GM23338 (cell line): ENCODE data around the gene HYAL4.

ENCODE experiments used
- CREB1 ChIP-seq: fragments of 250-450 bp; sonication (Bioruptor Pico); IDR thresholded peaks from 2 replicates; pipeline ENCODE4 v1.5.0; 2020; ENCODE audit warnings: low read depth, mild to moderate bottlenecking, moderate library complexity
- CTCF ChIP-seq, 2 experiments: fragments of 200-600 bp in 1 of 2; sonication (generic) in 1 of 2; conservative IDR thresholded peaks; 2 replicates each; pipeline versions ENCODE4 v1.5.1 to v1.6.1; 2016 to 2017; ENCODE audit warnings: antibody characterized with exemption in 2 of 2, low read depth in 2 of 2, mild to moderate bottlenecking in 2 of 2, moderate library complexity in 1 of 2
- ETS1 ChIP-seq: IDR thresholded peaks from 2 replicates; pipeline ENCODE4 v1.6.1; 2016; ENCODE audit warnings: antibody characterized with exemption
- EZH2 ChIP-seq: fragments of 200-600 bp; sonication (generic); IDR thresholded peaks from one replicate; pipeline ENCODE4 v1.8.0; 2017; ENCODE audit warnings: antibody characterized with exemption, mild to moderate bottlenecking, low read depth; ENCODE audit not compliant: unreplicated experiment
- EZH2phosphoT487 ChIP-seq: fragments of 200-600 bp; sonication (generic); IDR thresholded peaks from one replicate; pipeline ENCODE4 v1.8.1; 2018; ENCODE audit warnings: antibody characterized with exemption; ENCODE audit not compliant: unreplicated experiment
- JUNB ChIP-seq: IDR thresholded peaks from one replicate; pipeline ENCODE4 v1.6.1; 2016; ENCODE audit warnings: antibody characterized with exemption; ENCODE audit not compliant: unreplicated experiment
- NANOG ChIP-seq: IDR thresholded peaks from 2 replicates; pipeline ENCODE4 v1.6.1; 2016; ENCODE audit warnings: antibody characterized with exemption, borderline replicate concordance
- POLR2AphosphoS5 ChIP-seq: IDR thresholded peaks from 2 replicates; pipeline ENCODE4 v1.6.1; 2016; ENCODE audit warnings: antibody characterized with exemption, low read depth
- REST ChIP-seq: IDR thresholded peaks from one replicate; pipeline ENCODE4 v1.6.1; 2018; ENCODE audit warnings: antibody characterized with exemption; ENCODE audit not compliant: unreplicated experiment
- STAT1 ChIP-seq: IDR thresholded peaks from one replicate; pipeline ENCODE4 v1.6.1; 2016; ENCODE audit warnings: antibody characterized with exemption; ENCODE audit not compliant: unreplicated experiment
- ZNF114 ChIP-seq: fragments of 250-450 bp; sonication (Bioruptor Pico); IDR thresholded peaks from 2 replicates; pipeline ENCODE4 v1.5.0; 2020; ENCODE audit warnings: mild to moderate bottlenecking, moderate library complexity
- ZNF331 ChIP-seq: fragments of 250-450 bp; sonication (Bioruptor Pico); IDR thresholded peaks from 2 replicates; pipeline ENCODE4 v1.5.0; 2020; ENCODE audit warnings: low read depth, mild to moderate bottlenecking, moderate library complexity
- ZNF462 ChIP-seq: fragments of 250-450 bp; sonication (Bioruptor Pico); IDR thresholded peaks from 2 replicates; pipeline ENCODE4 v1.5.0; 2020; ENCODE audit warnings: mild to moderate bottlenecking, moderate library complexity

GRCh38 chr7:123888192-123888591 lies 43.2 kb downstream of the HYAL4 start:
- TF ChIP-seq CTCF (conservative IDR thresholded peaks at IDR 0.05; ENCODE audit: low read depth in 2 of 2) (no peak), STAT1 (no peak), POLR2AphosphoS5 (no peak), EZH2phosphoT487 (no peak), EZH2 (no peak), CREB1 (no peak), JUNB (no peak), REST (no peak), ZNF331 (CRISPR knock-in tag) (no peak), ETS1 (no peak), NANOG (no peak), ZNF462 (no peak), ZNF114 (CRISPR knock-in tag) (no peak)
